Measurements from ENCODE around the gene INPP5K.
"Not testable (repeated sequence)": the region's sequence is repeated elsewhere in the genome, so short reads cannot be mapped to it uniquely, and the experiment has no call there.

INPP5K gene

DNA sequence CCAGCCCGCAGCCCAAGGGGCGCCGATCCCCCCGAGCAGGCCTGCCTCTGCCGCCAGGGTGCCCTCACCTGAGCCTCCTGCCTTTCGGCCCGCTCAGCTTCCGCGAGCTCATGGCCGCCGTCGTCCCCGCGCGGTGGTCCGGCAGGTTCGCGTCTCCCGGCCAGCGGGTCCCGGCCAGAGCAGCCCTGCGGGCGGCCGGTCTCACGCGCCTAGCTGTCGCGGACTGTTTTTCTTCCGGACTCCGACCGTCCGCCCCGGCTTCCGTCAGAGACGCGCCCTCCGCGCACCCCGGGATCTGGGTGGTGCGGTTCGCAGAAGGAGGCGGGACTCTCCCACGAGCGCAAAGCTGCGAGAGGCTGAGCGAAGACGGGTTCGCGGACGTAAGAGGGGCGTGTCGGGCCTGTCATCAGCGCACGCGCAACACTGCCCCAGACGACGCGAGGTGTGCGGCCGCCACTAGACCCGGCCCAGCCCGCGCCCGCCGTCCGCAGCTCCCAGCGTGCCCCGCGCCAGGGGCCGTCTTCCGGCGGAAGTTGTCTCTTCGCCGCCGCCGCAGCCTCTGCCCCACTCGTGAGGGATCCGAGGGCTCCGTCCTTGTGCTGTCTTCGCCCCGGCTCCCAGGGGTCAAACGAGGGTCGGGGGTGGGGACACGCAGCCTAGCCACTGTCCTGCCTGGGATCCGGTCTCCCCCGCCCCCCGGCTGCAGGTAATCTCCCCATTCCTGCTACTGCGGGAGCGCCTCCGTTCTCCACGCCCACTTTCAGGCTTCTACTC, at the start of gene INPP5K:
TSS of gene INPP5K (minus strand) at position 225 of the 774 bp plus-strand sequence. CDS start at position 112, 113 bp downstream.
- DNase-seq (ENCODE audit: low read depth) = peak; percentile 95

DNA sequence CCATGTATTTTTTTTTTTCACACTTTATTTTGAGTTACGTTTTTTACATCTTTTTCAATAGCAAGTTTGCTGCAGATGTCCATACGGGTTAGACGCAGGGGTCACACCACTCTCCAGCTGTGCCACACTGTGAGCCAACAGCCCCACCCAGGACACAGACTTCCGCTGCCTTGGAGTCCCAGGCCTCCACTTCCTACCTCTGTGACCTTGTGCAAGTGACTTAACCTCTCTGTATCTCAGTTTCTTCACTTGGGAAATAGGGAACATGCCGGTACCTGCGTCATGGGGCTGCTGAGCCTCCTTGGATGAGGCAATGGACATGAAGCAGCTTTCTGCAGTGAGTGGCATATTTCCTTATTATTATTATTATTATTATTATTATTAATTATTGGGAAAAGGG, 49.5 kb upstream of the INPP5K start:
- no peak for DNase-seq (ENCODE audit: low read depth)

DNA sequence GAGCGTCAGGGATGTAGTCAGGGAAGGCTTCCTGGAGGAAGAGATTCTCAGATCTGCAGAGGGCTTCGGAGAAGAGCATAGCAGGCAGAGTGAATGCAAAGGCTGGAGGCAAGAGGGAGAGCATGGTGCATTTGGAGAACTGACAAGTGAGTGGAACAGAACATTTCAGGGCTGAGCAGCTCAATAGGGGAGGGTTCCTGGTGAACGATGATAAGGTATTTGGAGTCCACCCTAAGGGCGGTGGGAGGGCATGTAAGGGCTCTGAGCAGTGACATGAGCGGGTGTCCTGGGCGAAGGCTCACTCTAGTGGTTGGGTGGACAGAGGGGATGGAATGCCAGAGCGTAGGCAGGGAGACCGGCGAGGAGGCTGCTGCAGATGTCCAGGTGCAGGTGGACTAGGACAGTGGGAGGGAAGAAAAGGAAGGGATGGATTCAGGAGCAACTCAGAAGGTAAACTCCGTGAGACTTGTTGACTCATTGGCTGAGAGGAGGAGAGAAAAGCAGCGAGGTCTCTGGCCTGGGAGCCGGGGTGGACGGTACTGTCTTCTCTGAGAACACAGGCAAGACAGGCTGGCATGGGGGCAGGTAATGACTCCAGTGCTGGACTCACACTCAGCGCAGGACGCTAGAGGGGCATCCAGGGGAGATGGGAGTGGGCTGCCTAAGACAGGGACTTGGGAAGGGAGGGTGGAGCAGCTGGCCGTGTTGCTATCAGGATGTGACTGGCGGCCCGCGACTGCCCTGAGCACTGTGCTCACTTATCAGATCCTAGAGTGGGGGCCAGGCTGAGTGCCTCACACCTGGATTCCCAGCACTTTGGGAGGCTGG, 47.6 kb upstream of the INPP5K start:
- DNase-seq (ENCODE audit: low read depth) = no peak

DNA sequence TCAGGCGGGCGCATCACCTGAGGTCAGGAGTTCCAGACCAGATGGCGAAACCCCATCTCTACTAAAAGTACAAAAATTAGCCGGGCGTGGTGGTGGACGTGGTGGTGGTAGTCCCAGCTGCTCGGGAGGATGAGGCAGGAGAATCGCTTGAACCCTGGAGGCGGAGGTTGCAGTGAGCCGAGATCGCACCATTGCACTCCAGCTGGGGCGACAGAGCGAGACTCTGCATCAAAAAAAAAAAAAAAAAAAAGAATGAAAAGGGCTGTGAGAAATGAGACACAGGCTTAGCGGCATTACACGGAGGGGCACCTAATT, 47.0 kb upstream of the INPP5K start:
- DNase-seq (ENCODE audit: low read depth) = not testable (repeated sequence)

DNA sequence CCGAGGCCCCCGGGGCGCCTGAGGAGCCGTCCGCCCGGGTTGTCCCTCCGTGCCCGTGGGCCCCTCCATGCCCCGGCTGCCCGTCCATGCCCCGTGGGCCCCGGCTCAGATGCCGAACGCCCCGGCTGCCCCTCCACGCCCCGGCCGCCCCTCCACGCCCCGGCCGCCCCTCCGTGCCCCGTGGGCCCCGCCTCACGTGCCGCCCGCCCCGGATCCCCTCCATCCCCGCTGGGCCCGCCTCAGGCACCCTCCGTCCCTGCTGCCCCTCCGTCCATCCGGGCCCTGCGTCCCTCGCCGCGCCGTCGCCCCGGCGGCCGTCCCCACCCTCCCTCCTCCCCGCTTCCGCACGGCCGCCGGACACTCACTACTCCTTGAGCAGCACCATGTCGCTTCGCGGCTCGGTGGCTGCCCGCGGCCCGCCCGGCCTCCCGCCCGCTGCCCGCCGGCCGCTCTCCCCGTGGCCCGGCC, 45.8 kb upstream of the INPP5K start:
- no peak for DNase-seq (ENCODE audit: low read depth)

DNA sequence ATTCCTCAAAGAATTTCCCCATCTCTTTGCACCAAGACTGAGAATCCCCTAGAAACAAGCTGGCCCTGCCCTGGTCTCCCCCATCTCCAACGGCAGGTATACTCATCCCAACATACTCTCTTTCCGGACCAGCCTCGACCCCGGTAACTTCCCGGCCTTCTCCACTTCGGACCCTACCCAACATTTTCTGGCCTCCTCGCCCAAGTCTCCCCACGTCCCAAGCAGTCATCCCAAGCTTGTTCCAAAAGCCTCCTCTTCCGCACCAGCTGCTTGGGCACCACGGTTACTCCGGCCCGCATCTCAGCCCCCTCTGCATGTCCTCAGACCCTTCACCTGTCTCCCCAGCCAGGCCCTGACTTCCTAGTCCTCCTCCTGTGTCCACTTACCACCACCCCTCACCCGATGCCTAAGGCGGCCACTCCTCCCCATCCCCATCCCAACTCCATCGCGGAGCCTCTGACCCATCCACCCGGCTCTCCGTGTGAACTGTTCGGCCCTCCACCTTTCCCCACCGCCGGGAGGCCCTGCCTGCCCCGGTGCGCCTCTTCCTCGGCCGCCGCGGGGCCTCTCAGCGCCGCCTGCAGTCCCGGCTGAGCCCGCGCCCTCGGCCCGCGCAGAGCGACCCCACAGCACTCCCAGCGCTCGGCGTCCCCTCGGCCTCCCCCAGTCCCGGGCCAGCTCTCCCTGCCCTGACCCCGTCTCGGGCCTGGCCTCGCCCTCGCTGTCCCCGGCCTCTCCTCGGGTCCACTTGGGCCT, 45.2 kb upstream of the INPP5K start:
- DNase-seq (ENCODE audit: low read depth) = no peak

DNA sequence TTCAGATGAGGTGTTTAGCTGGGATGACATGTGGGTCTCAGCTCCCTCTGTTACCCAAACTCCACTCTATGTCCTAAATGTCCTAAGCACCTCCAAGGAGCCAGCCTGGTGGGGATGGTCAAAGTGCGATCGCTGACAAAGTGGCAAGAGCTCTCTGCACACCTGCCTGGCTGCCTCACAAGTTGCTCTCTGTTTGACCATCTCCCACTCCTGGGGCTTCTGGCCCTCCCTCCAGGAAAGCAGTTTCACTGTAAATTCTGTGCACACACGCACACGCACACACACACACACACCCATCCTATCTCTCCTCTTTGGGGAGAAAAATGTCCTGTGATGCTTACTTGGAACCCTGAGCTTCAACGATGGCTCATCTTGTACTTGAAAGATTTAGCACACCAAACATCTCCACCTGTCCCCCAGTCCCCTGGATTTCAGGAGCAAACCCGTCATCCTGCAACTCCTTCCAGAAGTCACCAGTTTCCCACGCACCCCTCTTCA, 44.5 kb upstream of the INPP5K start:
- DNase-seq (ENCODE audit: low read depth) = no peak

DNA sequence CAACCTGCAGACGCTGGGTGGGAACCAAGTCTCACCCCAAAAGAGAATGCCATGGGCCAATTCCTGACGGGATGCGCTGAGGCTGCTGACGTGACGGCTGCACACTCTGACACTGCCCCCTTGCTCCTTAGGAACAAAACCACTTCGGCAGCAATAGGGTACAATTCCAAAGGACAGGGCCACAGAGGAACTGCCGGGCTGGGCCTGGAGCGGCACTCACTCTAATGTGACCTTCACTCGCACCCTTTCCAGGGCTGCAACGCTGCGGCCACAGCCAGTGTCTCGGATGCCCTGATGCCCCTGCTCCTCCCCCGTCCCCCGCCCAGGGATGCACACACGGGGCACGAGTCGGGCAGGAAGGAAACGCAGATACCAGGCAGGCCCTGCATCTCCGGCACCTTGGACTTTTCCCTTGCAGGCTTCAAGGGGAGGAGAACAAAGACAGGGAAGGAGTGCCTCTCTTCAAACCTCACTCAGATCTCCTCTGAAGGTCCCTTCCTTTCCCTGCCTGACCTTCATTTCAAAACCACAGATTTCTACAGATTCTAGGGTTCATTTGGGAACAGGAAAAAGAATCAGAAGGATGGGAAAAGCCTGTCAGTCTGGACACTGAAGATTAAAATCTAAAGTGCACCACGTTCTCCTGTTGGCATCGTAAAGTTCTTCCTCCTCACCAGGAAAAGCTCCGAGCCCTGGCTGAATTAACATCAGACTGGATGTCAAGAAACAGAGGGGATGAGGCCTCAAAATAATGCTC, 43.9 kb upstream of the INPP5K start:
- no peak for DNase-seq (ENCODE audit: low read depth)

DNA sequence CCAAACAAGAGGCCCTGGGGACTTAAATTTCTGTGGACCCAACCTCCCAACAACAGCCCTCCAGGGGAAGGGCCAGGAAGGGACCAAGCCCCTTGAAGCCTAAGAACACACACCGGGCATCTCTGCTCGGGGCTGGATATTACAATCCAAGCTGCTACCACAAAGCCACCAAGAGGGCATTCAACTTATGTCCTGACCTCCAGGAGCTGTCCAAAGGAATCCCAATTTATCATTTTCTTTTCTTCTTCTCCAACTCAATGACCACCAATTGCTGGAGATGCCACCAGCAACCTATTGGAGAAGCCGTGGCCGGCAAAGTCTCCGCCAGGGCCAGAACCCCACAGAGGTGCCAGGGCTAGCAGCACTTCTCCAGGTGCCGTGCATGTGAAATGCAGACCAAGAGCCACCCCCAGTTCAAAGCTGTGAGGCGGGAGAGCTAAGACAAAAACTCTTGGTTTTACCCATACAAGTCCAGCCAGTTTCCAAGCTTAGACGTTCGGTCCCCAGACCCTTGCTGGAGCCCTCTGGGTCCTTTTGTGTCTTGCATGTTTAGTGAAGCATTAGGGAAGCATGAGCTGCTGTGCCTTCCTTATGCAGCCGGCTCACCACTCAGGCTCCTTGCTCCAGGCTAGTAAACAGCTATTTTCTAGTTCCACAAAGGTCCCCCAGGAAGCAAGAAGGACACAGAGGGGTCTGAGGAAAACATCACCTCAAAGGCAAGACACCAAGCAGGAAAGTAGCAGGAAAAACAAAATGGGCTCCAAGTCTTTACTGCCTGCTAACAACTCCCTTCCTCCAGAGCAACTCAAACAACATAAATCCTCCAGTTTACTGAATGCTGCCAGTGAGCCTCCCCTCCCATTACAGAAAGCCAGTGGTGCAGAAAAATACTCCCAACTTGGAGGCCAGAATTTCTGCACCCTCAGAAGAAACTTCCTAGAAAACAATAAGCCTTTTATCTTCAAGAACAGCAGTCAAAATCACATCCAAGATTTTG, 42.9 kb upstream of the INPP5K start:
- no peak for DNase-seq (ENCODE audit: low read depth)

DNA sequence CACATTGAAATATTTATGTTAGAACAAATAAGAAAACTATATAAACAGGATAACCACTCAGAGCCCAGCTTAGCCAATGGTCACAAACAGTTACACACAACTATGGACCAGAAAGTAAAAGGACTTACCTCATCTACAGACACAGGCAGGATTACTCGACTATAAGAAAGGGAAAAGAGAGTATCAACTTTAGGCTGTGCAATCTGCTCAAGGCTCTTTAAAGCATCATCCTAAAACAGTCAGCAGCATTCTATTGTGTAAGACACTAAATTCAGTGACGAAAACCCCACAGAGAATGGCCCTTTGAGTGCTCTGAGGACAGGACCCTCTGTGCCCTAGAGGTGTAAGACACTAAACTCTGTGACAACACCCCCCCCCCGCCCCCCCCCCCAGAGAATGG, 42.0 kb upstream of the INPP5K start:
- DNase-seq (ENCODE audit: low read depth) = no peak

DNA sequence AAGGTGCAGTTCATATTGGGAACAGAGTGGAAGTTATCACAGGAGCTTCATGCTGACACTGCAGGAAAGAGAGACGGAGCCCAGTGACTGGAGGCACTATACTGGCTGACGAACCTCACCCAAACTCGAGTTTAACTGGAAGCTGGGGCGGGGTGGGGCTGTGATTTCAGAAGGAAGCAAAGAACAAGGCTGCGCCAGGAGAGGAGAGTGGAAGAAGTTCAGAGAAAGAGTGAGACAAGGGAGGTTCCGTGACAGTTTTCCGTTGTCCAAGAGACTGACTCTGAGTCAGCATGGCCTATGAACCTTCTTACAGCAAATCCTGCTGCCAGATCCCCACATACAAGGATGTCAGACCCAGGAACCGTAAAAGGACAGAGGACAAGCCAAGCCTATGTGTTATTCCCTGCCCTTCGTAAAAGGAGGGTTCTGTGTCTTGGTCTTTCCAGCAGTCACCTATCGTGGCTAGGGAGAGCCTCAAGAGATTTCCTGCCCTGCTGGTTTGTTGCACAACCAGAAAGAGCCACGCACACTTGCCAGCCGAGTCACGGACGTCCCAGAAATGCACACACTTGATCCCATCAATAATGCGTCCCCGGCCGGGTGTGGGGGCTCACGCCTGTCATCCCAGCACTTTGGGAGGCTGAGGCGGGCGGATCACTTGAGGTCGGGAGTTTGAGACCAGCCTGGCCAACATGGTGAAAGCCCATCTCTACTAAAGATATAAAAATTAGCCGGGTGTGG, 41.1 kb upstream of the INPP5K start:
- DNase-seq (ENCODE audit: low read depth) = no peak

DNA sequence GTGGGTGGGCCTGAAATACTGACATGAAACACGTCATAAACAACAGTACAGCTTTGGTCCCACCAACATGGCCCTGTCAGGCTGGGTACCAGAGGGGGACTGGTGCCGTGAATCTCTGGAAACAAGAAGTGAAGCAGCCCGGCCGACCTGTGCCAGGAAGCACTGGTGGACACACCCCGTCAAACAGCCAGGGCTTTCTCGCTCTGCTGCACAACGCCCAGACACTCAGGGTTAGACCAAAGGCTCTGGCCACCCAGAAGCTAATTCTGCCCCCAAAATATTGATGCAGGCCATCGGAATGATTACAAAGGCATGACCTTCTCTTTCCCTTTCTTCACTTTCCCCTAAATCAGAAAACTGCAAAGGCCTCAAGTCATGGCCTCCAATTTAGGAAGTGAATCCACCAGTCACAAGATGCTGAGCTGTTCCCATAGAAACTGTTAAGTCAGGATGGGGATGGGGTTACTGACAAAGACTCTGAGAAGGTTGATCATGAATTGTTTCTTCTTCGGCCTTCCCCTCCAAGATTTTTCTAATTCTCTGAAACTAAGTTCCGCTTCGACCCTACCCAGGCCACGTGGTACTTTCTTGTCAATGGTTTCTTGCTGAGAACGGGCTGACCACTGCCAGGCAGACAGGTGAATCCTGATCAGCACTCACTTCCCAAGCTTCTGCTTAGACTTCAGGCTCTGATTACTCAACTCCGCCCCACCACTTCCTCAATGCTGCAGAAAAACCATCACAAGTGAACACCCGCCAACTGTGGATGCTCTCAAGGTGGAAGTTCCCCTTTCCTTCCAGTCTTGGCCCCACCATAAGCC, 39.4 kb upstream of the INPP5K start:
- no peak for DNase-seq (ENCODE audit: low read depth)

DNA sequence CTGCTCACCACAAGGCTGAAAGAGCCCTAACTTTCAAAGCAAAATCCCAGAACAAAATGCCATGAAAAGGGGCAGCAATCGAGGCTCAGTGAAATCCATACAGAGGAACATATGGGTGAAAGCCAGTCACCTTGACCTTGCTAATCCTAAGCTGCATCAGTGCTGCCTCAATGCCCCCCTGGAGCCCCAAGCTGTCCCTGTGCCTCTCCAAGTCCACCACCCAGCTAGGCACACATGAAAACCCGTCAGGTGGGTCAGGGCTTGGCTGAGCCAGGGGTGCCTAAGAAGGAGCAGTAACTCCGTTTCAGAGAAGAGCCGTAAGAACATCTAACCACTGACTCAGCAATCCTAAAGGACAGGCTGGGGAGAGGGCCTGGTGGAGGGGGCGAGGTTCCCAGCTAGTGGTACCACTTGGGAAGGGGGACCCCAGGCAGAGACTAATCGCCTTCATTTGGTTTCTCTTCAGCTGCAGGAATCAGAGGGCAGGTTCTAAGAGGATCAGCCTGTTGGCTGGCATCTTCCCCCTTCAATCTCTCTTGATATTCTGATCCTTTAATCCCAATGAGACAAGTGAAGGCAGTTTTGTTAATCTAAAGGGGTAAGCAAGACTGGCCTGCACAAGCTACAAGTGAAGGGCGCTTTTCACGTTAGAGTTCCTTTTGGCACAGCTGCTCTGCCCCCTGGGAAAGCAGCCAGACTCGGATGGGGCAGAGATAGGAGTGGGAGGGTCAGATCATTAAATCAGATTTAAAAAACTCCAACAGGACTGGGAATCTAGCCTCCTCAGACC, 38.5 kb upstream of the INPP5K start:
- no peak for DNase-seq (ENCODE audit: low read depth)

DNA sequence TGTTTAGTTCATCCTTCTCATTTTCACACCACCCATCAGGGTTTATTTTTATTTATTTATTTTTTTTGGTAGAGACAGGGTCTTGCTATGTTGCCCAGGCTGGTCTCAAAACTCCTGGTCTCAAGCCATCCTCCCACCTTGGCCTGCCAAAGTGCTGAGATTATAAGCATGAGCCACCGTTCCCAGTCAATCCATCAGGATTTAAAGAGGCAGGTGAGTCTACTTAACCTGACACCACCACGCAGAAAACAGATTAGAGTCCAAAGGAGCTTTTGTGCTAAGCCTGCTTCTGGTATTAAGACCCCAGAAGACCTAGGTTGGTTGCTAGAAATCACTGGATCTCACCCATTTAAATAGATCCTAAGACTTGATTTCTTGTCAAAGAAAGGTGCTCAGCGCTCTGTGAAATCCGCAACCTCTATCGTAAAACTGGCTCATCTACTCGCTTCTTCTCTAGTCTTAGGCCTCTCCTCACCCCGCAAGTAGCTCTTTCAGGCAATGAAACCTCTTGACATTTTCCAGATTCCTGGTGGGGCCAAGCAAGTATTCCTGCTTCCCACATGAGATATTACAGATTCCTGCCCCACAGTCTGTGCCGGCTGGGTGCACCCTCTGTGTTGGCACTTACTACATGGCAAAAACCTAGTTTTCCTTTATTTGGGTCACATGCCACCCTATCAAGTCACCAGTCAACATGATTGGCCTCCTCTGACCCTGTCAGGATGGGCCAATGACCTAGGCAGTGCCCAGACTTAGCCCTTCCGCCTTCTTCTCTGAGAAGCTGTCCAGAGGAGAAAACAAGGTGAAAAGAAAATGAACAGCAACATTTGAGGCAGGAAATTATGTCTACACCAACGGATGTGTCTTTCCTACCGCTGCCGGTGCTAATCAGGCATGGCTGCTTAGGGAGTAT, 37.2 kb upstream of the INPP5K start:
- DNase-seq (ENCODE audit: low read depth) = no peak

DNA sequence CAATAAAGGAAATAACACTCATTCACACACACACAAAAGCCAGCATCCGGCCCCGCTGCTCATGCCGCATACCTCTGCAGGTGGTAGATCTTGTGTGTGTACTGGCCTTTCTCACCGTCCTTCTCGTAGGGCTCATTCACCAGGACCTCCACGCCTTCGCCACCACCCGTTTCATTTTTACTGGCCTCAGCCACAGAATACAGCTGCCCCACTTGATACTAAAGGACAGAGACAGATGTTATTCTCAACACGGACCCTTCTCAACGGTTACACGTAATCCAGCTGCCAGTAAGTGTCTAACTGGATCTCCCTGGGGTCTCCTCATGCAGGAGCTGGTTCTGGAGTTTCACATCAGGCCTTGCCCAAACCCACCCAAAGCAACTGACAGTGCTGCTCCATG, 36.5 kb upstream of the INPP5K start:
- no peak for DNase-seq (ENCODE audit: low read depth)

DNA sequence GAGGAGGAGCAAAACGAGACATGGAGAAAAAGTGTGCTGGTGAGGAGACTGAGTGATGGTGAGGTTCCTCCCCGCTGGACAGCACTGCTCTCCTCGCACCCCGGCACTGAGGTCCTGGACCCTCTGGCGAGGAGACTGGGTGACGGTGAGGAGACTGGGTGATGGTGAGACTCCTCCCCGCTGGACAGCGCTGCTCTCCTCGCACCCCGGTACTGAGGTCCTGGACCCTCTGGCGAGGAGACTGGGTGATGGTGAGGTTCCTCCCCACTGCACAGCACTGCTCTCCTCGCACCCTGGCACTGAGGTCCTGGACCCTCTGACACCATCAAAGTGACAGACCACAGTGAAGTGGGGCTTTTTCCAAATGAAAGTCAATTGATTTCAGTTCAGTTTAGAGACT, 35.3 kb upstream of the INPP5K start:
- no peak for DNase-seq (ENCODE audit: low read depth)

DNA sequence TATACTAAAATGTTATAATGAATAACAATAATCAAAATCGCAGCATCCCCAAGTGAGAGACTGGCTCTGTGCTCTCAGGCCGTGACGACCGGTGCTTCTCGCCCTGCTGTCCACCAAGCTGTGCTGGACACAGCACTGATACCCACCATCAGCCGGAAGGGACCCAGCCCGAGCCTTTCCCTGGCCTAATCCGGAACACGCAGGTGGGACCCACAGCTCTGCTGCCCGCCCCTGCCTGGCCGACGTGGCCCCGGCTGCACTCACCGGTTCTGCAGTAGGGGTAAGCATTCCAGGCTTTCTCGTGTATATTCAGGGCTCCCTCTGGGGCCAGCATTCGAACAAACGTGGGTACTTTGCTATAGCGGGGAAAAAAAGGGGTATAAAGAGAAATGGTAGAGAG, 31.6 kb upstream of the INPP5K start:
- DNase-seq (ENCODE audit: low read depth) = no peak
